GM19395 (cell line): ENCODE data around the gene ZNF653.
A peak's percentile ranks its signal among the peaks of the same experiment; 100 is the strongest.
"Not testable (repeated sequence)": the region's sequence is repeated elsewhere in the genome, so short reads cannot be mapped to it uniquely, and the experiment has no call there.

Source experiments
- ATAC-seq: cut with Tn5 transposase; IDR thresholded peaks from one replicate; pipeline ENCODE4 v1.9.1; 2021; ENCODE audit warnings: mild to moderate bottlenecking, moderate library complexity; ENCODE audit not compliant: unreplicated experiment

ZNF653 gene

DNA sequence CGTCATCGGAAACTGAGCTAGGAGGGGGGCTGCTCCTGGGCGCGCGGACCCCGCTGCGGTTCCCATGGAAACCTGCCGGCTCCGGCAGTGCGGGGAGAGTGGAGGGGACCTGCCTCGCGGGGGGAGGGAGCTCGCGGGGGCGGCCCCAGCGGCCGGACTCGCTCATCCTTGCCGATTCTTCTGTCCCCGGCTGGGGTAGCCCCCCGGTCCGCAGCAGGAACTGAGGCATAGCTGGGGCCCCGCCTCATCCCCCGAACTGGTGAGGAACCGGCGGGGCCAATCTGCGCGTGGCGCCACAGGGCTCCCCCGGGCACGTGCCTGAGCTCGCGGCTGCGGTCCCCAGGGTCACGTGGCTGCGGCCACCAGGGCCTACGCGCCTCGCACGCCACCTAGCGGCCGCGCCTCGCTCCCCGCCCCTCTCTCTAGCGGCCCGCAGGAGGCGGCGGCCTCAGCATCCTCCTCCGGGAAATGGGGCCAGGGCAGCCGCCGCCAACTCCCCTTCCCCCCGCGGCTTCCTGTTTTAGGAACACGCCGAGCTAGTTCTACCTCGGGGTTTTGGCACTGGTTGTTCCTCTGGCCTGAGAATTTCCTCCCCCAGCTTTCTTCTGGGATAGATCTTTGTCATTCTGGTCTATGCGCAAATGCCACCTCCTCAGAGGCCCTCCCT lies 23.1 kb downstream of the ZNF653 start:
- peak; percentile 63 for ATAC-seq

GRCh38 chr19:11481534-11482383 lies 23.9 kb downstream of the ZNF653 start:
- ATAC-seq: peak; percentile 53

DNA sequence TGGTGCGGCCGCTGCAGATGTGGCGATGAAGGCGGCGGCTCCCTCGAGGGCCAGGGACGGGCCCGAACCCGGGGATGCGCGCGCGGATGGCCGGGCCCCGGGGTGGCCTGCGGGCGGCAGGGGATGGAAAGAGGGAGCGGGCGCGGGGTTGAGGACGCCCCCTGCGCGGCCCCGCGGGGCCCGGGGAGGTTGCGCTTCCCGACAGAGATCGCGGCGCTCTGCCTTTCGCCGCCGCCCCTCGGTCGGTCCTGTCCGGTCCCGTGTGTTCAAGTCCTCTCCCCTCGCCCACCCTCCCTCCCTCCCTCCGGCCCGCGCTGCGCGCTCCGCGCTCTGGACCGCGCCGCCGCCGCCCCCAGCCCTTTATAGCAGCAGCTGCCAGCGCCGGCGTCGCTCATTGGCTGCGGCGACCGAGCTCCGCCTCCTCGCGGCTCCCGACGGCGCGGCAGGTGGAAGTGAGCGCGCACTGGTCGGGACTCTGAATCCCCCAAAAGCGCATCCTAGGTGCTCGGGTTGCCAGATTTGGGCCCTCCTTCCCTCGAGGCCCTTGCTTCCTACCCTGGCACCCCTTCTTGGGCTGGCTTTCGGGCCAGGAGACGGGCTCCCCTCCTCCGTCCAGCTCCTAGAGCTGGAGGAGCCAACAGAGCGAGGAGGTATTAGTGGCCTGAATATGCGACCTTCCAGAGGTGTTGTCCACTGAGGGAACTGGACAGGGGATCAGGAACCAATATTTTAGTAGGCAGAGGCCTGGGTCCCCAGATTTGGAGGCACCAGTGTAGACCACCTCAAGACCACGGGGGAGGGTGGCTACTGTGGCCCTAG lies 24.7 kb downstream of the ZNF653 start, which contains the start of gene ELAVL3:
ELAVL3 (minus strand) TSS at position 332 of the 819 bp plus-strand sequence. CDS start 438 bp downstream, outside the sequence.
- ATAC-seq: no peak

DNA sequence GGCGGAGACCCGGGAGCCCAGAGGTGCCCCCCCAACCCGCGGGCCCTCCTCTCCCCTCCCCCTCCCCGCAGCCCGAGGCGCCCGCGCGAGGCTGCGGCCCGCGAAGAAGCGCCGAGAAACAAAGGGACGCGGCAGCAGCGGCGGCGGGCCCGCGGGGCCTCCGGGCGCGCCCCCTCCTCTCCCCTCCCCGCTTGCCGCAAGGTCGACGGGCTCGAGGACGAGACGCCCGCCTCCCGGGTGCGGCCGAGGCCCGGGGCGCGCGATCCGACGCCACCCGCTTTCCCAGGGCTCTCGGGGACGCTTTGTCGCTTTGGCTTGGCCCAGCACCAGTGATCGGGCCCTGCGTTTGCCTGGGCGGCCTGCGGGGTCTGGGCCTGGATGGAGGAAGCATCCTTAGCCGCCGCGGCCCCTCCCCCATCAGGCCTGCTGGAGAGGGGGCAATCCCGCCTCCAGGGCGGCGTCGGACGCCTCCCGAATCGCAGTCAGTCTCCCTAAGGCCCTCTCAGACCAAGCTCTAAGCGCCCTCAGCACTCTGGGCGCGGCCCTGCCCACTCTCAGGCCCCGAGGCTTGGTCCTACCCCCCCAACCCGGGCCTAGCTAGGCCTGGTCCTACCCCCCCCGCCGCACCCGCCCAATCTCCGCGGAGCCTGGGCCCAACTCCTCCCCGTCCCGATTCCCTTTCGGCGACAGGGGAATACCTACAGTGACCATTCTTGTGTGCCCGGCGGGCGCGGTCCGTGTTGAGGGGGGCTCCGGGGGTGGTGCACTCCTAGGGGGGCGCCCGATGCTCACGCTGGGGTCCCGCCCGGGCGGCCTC lies 25.5 kb downstream of the ZNF653 start:
- ATAC-seq: no peak

- ATAC-seq: no peak
These were observed 26.3 kb downstream of the ZNF653 start for GRCh38 chr19:11479090-11479897.

DNA sequence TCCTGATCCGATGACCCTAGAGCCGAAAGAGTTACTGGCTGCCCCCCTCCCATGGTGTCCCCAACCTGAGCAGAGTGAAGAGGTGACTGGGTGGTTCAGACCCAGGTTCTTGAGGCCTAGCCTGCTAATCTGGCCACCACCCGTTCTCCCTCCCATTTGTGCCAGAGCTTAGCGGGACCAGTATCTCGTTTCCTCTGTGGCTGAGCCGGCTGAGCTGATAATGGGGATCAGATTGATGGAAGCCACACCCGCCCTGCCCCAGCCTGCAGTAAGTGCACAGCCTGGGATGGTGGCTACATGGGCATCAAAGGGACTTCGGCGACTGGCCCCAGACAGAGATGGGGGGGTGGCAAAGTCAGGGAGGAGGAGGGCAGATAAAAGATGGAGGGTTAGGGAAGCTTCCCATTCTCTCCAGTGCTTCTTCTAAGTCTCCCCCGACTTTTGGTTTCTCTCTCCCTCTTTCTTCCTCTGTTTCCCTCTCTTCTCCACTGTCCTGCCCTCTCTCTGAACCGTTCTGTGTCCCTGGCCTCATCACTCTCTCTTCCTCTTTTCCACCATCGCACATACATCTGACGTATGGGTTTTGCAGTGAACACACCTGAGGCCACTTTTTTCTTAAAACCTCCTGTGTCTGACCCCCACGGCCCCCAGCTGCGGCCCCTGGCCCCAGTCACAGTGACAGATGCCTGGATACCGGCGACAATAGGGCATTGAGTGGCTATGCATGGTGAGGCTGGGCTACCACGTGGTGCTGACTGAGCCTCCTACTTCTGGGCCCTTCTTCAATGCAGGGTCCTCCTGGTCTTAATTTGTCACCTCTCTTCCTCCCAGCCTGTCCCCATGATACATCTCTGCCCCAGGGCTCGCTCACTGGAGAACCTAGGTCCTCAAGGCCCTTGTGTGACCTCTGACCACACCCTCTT lies 27.2 kb downstream of the ZNF653 start:
- no peak for ATAC-seq

GRCh38 chr19:11475861-11476260 lies 29.8 kb downstream of the ZNF653 start:
- ATAC-seq: no peak

- ATAC-seq: not testable (repeated sequence)
These were observed 30.3 kb downstream of the ZNF653 start for GRCh38 chr19:11475343-11475742.

DNA sequence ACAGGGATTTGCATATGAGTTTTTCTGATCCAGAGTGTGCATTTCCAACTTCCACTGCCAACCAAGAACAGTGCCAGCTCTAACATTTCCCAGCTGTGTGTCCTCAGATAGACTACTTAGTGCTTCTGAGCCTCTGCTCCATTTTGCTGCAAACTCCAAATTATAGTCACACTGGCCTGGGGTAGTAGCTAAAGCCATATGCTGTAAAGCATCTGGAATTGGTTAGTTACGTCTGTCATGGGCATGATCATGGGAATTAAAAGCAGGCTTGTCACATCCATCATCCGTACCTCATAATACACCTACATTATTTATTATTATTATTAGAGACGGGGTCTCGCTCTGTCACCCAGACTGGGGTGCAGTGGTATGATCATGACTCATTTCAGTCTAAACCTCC lies 31.9 kb downstream of the ZNF653 start:
- no peak for ATAC-seq

- ATAC-seq: not testable (repeated sequence)
These were observed 37.3 kb downstream of the ZNF653 start for GRCh38 chr19:11468266-11468845.

- ATAC-seq: no peak
These were observed 40.0 kb downstream of the ZNF653 start for GRCh38 chr19:11465600-11465999.

GRCh38 chr19:11464333-11465265 lies 41.0 kb downstream of the ZNF653 start:
- ATAC-seq: no peak

DNA sequence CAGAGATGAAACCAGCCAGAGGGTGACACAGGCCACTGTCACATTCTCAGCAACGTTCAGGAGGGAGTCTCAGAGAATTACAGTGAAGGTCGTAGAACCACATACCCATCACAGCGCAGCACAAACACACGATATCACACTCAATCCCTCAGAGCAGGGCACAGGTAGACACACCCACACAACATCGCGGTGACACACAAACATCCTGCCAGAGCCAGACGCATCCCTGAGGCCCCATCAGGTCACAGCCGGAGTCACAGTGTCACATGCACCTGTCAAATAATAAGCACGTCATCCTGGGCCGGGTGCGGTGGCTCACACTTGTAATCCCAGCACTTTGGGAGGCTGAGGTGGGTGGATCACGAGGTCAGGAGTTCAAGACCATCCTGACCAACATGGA lies 42.2 kb downstream of the ZNF653 start:
- ATAC-seq: no peak

DNA sequence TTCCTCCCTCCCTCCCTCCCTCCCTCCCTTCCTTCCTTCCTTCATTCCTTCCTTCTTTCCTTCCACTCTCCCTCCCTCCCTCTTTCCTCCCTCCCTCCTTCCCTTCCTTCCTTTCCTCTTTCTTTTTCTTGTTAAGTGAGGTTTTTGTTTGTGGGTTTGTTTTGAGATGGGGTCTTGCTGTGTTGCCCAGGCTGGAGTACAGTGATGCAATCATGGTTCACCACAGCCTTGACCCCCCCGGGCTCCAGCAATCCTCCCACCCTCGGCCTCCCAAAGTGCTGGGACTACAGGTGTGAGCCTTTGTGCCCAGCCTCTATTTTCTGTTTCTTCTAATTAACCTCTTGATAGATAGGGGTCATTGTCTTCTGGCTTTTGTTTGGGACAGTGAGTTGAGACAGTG lies 44.2 kb downstream of the ZNF653 start:
- no peak for ATAC-seq

DNA sequence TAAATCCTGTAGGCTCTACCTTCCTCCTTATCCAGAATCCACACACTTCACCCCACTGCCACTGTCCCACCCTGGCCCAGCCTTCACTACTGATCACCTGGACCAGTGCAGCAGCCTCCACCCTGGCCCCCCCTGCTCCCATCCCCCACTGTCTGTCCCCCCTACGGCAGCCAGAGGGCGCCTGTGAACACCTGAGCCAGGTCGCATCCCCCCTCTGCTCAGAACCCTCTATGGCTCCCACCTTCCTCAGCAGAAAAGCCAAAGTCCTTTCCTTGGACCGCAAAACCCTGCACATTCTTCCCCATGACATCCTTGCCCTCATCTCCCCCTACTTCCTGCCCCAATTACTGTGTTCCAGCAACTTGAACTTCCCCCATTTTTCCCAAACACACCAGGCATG lies 45.4 kb downstream of the ZNF653 start:
- no peak for ATAC-seq

DNA sequence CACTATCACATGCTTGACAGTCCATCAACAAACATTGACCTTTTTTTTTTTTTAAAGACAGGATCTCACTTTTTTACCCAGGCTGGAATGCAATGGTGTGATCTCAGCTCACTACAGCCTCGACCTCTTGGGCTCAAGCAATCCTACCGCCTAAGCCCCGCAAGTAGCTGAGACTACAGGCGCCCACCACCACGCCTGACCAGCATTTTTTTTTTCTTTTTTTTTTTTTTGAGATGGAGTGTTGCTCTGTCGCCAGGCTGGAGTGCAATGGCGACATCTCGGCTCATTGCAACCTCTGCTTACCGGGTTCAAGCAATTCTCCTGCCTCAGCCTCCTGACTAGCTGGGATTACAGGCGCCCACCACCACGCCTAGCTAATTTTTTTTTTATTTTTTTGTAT lies 46.7 kb downstream of the ZNF653 start:
- ATAC-seq: not testable (repeated sequence)

DNA sequence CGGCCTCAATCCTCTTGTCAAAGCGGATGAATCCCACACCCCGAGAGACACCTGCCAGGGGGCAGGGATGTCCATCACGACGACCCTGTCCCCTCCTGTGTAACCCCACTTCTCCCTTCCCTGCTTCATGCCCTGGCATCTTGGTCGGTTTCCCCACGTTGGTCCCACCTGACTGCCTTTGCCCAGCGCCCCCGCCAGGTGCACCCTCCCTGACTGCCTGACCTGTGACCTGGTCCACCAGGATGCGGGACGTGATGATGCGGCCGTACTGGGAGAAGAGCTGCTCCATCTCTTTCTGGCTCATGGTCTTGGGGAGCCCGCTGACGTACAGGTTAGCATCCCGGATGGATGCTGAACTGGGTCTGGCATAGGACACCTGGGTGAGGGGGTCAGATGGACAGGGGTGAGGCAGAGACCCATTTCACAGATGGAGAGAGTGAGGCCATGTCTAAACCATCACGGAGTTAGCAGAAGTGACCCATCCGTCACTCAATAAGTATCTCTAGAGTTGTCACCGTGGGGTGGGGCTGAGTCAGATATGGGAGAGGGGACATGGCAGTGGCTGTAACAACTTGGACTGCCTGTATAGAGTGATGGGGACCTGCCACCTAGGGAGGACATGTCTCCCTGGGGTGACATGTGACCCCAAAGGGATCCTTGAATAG lies 47.3 kb downstream of the ZNF653 start:
- no peak for ATAC-seq
